ENCODE measurements around the gene ZNF263. TPM values are rescaled to one million over a fixed set of nuclear protein-coding genes. Genes with fewer than 3 reads are reported as not detected.

Gene ZNF263
- total and polyA plus RNA-seq, 9 of the 15 experiments (the other 6 are each of a cell fraction or from before 2014, with no cell fraction given), result 4.6 to 48.3 (median 31.8) TPM

DNA sequence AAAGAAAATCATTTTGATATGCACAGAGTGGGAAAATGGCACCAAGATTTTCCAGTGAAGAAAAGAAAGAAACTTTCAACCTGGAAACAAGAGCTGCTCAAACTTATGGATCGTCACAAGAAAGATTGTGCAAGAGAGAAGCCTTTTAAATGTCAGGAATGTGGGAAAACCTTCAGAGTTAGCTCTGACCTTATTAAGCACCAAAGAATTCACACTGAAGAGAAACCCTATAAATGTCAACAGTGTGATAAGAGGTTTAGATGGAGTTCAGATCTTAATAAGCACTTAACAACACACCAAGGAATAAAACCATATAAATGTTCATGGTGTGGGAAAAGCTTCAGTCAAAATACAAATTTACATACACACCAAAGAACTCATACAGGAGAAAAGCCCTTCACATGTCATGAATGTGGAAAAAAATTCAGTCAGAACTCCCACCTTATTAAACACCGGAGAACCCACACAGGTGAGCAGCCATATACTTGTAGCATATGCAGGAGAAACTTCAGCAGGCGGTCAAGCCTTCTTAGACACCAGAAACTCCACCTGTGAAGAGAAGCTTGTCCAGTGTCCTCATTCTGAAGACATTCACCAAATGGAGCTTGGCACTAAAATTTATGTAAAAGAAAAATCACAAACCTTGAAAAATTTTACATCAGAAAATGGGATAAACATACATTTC, 34.2 kb downstream of the ZNF263 start (continued):
- TF ChIP-seq, protein P1, sequence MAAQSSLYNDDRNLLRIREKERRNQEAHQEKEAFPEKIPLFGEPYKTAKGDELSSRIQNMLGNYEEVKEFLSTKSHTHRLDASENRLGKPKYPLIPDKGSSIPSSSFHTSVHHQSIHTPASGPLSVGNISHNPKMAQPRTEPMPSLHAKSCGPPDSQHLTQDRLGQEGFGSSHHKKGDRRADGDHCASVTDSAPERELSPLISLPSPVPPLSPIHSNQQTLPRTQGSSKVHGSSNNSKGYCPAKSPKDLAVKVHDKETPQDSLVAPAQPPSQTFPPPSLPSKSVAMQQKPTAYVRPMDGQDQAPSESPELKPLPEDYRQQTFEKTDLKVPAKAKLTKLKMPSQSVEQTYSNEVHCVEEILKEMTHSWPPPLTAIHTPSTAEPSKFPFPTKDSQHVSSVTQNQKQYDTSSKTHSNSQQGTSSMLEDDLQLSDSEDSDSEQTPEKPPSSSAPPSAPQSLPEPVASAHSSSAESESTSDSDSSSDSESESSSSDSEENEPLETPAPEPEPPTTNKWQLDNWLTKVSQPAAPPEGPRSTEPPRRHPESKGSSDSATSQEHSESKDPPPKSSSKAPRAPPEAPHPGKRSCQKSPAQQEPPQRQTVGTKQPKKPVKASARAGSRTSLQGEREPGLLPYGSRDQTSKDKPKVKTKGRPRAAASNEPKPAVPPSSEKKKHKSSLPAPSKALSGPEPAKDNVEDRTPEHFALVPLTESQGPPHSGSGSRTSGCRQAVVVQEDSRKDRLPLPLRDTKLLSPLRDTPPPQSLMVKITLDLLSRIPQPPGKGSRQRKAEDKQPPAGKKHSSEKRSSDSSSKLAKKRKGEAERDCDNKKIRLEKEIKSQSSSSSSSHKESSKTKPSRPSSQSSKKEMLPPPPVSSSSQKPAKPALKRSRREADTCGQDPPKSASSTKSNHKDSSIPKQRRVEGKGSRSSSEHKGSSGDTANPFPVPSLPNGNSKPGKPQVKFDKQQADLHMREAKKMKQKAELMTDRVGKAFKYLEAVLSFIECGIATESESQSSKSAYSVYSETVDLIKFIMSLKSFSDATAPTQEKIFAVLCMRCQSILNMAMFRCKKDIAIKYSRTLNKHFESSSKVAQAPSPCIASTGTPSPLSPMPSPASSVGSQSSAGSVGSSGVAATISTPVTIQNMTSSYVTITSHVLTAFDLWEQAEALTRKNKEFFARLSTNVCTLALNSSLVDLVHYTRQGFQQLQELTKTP (IDR thresholded peaks at IDR 0.05; ENCODE audit: low read depth in 1 of 2, partially characterized antibody in 2 of 2), result peak in 1 of 2 experiments; percentile 41
- TF ChIP-seq, protein P2, sequence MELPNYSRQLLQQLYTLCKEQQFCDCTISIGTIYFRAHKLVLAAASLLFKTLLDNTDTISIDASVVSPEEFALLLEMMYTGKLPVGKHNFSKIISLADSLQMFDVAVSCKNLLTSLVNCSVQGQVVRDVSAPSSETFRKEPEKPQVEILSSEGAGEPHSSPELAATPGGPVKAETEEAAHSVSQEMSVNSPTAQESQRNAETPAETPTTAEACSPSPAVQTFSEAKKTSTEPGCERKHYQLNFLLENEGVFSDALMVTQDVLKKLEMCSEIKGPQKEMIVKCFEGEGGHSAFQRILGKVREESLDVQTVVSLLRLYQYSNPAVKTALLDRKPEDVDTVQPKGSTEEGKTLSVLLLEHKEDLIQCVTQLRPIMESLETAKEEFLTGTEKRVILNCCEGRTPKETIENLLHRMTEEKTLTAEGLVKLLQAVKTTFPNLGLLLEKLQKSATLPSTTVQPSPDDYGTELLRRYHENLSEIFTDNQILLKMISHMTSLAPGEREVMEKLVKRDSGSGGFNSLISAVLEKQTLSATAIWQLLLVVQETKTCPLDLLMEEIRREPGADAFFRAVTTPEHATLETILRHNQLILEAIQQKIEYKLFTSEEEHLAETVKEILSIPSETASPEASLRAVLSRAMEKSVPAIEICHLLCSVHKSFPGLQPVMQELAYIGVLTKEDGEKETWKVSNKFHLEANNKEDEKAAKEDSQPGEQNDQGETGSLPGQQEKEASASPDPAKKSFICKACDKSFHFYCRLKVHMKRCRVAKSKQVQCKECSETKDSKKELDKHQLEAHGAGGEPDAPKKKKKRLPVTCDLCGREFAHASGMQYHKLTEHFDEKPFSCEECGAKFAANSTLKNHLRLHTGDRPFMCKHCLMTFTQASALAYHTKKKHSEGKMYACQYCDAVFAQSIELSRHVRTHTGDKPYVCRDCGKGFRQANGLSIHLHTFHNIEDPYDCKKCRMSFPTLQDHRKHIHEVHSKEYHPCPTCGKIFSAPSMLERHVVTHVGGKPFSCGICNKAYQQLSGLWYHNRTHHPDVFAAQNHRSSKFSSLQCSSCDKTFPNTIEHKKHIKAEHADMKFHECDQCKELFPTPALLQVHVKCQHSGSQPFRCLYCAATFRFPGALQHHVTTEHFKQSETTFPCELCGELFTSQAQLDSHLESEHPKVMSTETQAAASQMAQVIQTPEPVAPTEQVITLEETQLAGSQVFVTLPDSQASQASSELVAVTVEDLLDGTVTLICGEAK (IDR thresholded peaks at IDR 0.05), result peak; percentile 76
- TF ChIP-seq, protein P2 (CRISPR knock-in tag; IDR thresholded peaks at IDR 0.05), result no peak
- TF ChIP-seq, protein P3, sequence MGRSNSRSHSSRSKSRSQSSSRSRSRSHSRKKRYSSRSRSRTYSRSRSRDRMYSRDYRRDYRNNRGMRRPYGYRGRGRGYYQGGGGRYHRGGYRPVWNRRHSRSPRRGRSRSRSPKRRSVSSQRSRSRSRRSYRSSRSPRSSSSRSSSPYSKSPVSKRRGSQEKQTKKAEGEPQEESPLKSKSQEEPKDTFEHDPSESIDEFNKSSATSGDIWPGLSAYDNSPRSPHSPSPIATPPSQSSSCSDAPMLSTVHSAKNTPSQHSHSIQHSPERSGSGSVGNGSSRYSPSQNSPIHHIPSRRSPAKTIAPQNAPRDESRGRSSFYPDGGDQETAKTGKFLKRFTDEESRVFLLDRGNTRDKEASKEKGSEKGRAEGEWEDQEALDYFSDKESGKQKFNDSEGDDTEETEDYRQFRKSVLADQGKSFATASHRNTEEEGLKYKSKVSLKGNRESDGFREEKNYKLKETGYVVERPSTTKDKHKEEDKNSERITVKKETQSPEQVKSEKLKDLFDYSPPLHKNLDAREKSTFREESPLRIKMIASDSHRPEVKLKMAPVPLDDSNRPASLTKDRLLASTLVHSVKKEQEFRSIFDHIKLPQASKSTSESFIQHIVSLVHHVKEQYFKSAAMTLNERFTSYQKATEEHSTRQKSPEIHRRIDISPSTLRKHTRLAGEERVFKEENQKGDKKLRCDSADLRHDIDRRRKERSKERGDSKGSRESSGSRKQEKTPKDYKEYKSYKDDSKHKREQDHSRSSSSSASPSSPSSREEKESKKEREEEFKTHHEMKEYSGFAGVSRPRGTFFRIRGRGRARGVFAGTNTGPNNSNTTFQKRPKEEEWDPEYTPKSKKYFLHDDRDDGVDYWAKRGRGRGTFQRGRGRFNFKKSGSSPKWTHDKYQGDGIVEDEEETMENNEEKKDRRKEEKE (IDR thresholded peaks at IDR 0.05; ENCODE audit: borderline replicate concordance in 1 of 2, control insufficient read depth in 1 of 2, low read depth in 2 of 2, low read length in 1 of 2), result no peak
- no peak for TF ChIP-seq C11orf30 (IDR thresholded peaks at IDR 0.05; ENCODE audit: low read depth)
- TF ChIP-seq, protein P4, sequence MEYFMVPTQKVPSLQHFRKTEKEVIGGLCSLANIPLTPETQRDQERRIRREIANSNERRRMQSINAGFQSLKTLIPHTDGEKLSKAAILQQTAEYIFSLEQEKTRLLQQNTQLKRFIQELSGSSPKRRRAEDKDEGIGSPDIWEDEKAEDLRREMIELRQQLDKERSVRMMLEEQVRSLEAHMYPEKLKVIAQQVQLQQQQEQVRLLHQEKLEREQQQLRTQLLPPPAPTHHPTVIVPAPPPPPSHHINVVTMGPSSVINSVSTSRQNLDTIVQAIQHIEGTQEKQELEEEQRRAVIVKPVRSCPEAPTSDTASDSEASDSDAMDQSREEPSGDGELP (CRISPR knock-in tag; IDR thresholded peaks at IDR 0.05; ENCODE audit: borderline replicate concordance), result no peak
